ENCODE measurements around the gene WASHC2C. TPM values are rescaled to one million over a fixed set of nuclear protein-coding genes. Genes with fewer than 3 reads are reported as not detected.
"Not testable (repeated sequence)": the region's sequence is repeated elsewhere in the genome, so short reads cannot be mapped to it uniquely, and the experiment has no call there.

WASHC2C gene
- polyA plus RNA-seq, 4 donors = 15.0 to 62.2 (median 20.7) TPM

DNA sequence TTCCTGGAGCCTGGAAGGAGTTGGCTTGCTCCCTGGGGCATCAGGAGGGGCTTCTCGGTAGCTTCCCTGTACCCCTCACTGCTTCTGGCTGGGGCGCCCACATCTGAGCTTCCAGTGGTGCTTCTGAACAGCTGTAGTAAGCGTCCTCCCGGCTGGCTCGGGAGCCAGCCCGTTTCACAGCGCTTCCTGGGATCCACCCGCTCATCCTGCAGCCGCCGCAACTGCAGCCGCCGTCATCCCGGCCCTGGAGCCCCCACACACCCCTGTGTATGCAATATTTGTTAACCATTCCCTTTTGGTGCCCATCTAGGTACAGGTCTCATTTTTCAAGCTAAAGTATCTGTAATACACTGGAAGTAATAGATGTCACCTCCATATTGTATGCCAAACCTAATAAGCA, 85.9 kb downstream of the WASHC2C start:
- H3K36me3 ChIP-seq (ENCODE audit: control insufficient read depth in 3 of 3, insufficient read depth in 2 of 3, low read depth in 1 of 3, low read length in 3 of 3); H3K27me3 ChIP-seq (ENCODE audit: control insufficient read depth in 3 of 3, insufficient read depth in 3 of 3, low read length in 3 of 3); FAIRE-seq; H3K4me3 ChIP-seq (ENCODE audit: low read depth in 1 of 3, low read length in 3 of 3); DNase-seq; H3K27ac ChIP-seq (ENCODE audit: low read depth in 1 of 3, low read length in 2 of 3); H3K4me1 ChIP-seq (ENCODE audit: control insufficient read depth in 3 of 3, insufficient read depth in 2 of 3, low read depth in 1 of 3, low read length in 2 of 3); H3K9me3 ChIP-seq (ENCODE audit: control insufficient read depth in 2 of 2, insufficient read depth in 1 of 2, low read depth in 1 of 2, low read length in 1 of 2): not testable (repeated sequence)
- 79 to 85% (median 81%) methylated on average over 13 of the region's 13 CpGs for WGBS, 3 donors

DNA sequence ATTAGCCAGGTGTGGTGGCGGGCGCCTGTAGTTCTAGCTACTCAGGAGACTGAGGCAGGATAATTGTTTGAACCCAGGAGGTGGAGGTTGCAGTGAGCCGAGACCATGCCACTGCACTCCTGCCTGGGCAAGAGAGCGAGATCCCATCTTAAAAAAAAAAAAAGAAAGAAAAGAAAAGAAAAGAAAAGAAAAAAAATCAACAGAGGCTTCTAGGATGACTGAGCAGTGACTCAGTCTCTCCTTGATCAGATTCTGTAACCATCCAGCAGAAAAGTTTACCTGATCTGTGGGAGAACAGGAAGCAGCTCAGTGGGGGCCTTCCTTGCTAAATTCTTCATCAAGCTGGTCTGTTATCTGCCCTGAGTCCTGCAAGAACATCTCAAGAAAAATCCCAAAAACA, 87.1 kb downstream of the WASHC2C start:
- H3K27me3 ChIP-seq (ENCODE audit: control insufficient read depth in 3 of 3, insufficient read depth in 3 of 3, low read length in 3 of 3); H3K36me3 ChIP-seq (ENCODE audit: control insufficient read depth in 3 of 3, insufficient read depth in 2 of 3, low read depth in 1 of 3, low read length in 3 of 3); FAIRE-seq; DNase-seq; H3K4me3 ChIP-seq (ENCODE audit: low read depth in 1 of 3, low read length in 3 of 3); H3K4me1 ChIP-seq (ENCODE audit: control insufficient read depth in 3 of 3, insufficient read depth in 2 of 3, low read depth in 1 of 3, low read length in 2 of 3); H3K27ac ChIP-seq (ENCODE audit: low read depth in 1 of 3, low read length in 2 of 3): not testable (repeated sequence)
- H3K9me3 ChIP-seq (ENCODE audit: control insufficient read depth in 2 of 2, insufficient read depth in 1 of 2, low read depth in 1 of 2, low read length in 1 of 2) = peaks cover 0 to 11% of the 10 kb centered on the region in 2 donors
- whole genome bisulfite sequencing, 3 donors = 92 to 94% (median 93%) methylated on average over 4 of the region's 4 CpGs

DNA sequence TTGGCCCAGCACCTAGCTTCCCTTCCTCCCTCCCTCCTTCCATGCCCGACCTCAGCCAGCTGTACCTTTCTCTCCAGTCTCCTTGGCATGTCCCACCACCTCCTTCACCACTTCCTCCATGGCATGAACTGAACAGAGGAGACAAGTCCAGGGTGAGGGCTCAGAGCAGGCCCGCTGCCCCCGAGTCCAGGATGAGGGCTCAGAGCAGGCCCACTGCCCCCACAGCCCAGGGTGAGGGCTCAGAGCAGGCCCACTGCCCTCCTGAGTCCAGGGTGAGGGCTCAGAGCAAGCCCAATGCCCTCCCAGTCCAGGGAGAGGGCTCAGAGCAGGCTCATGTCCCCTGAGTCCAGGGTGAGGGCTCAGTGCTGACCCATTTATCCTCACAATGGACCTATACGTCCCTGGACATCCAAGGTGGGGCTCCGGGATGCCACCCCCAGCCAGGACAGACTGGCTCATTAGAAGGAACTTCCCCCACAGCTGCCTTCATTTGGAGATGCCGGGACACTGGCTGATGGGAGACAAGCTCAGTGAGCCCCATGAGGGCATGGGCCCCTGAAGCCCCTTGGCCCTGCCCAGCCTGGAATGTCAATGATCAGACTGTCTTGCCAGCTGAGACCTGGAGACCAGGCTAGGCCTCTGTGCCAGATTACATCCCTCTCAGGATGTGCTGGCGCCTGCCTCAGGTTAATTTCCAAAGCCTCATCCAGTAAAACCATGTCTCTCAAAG, 90.2 kb downstream of the WASHC2C start:
- peaks cover 0 to 11% of the 10 kb centered on the region in 2 donors for H3K9me3 ChIP-seq (ENCODE audit: control insufficient read depth in 2 of 2, insufficient read depth in 1 of 2, low read depth in 1 of 2, low read length in 1 of 2)
- H3K4me1 ChIP-seq (ENCODE audit: control insufficient read depth in 3 of 3, insufficient read depth in 2 of 3, low read depth in 1 of 3, low read length in 2 of 3) = no peaks in the 10 kb centered on the region
- no peak for FAIRE-seq
- no peak for DNase-seq
- H3K27ac ChIP-seq (ENCODE audit: low read depth in 1 of 3, low read length in 2 of 3) = no peak overlapping the region
- H3K27me3 ChIP-seq (ENCODE audit: control insufficient read depth in 3 of 3, insufficient read depth in 3 of 3, low read length in 3 of 3) = no peaks in the 10 kb centered on the region
- no peak overlapping the region for H3K4me3 ChIP-seq (ENCODE audit: low read depth in 1 of 3, low read length in 3 of 3)
- 89 to 92% (median 92%) methylated on average over 7 of the region's 7 CpGs for WGBS, 3 donors
- no peaks in the 10 kb centered on the region for H3K36me3 ChIP-seq (ENCODE audit: control insufficient read depth in 3 of 3, insufficient read depth in 2 of 3, low read depth in 1 of 3, low read length in 3 of 3)

DNA sequence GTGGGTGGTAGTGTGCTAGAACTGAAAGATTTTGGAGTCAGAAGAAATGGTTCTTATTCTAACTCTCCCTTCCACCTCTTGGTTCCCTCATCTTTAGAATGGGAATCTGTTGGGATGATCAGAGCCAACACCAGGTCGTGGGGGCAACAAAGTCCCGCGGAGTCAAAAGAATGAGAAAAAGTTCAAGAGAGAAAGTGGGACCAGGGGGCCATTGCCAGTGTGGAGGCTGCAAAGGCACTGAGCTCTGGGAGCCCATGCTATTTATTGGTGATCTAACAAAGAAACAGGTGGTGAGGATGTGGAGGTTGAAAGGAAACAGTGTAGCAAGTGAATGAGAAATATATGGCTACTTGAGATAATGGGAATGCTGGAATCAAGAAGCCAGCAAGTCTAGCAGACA, 90.8 kb downstream of the WASHC2C start:
- H3K4me1 ChIP-seq (ENCODE audit: control insufficient read depth in 3 of 3, insufficient read depth in 2 of 3, low read depth in 1 of 3, low read length in 2 of 3) = no peaks in the 10 kb centered on the region
- no peak overlapping the region for H3K27ac ChIP-seq (ENCODE audit: low read depth in 1 of 3, low read length in 2 of 3)
- DNase-seq (no peak), FAIRE-seq (no peak)
- no peaks in the 10 kb centered on the region for H3K27me3 ChIP-seq (ENCODE audit: control insufficient read depth in 3 of 3, insufficient read depth in 3 of 3, low read length in 3 of 3)
- H3K36me3 ChIP-seq (ENCODE audit: control insufficient read depth in 3 of 3, insufficient read depth in 2 of 3, low read depth in 1 of 3, low read length in 3 of 3) = no peaks in the 10 kb centered on the region
- peaks cover 0 to 11% of the 10 kb centered on the region in 2 donors for H3K9me3 ChIP-seq (ENCODE audit: control insufficient read depth in 2 of 2, insufficient read depth in 1 of 2, low read depth in 1 of 2, low read length in 1 of 2)
- H3K4me3 ChIP-seq (ENCODE audit: low read depth in 1 of 3, low read length in 3 of 3) = no peak overlapping the region
- 88 to 89% (median 89%) methylated on average over 3 of the region's 3 CpGs for WGBS, 3 donors

DNA sequence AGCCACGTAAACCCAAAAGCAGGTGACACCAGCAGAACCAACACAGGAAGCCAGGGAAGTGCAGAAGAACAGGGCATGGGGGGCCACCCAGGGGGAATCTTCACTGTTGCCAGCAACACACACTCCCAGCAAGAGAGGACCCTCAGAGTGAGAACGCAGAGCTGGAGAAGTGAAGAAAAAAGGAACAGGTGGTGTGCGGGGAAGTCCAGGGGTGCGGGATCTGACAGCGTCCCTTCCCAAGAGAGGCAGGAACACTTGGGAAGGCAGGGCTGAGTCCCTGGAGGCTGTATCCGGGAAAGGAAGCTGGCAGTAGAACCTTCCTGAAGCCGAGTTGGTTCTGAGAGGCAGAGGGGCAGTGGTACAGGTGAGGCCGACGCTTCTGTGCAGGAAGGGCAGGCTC, 92.5 kb downstream of the WASHC2C start:
- 70 to 80% (median 74%) methylated on average over 9 of the region's 9 CpGs for WGBS, 3 donors
- no peak overlapping the region for H3K4me3 ChIP-seq (ENCODE audit: low read depth in 1 of 3, low read length in 3 of 3)
- H3K9me3 ChIP-seq (ENCODE audit: control insufficient read depth in 2 of 2, insufficient read depth in 1 of 2, low read depth in 1 of 2, low read length in 1 of 2) = peaks cover 0 to 11% of the 10 kb centered on the region in 2 donors
- no peak for FAIRE-seq
- H3K36me3 ChIP-seq (ENCODE audit: control insufficient read depth in 3 of 3, insufficient read depth in 2 of 3, low read depth in 1 of 3, low read length in 3 of 3) = no peaks in the 10 kb centered on the region
- no peaks in the 10 kb centered on the region for H3K27me3 ChIP-seq (ENCODE audit: control insufficient read depth in 3 of 3, insufficient read depth in 3 of 3, low read length in 3 of 3)
- H3K4me1 ChIP-seq (ENCODE audit: control insufficient read depth in 3 of 3, insufficient read depth in 2 of 3, low read depth in 1 of 3, low read length in 2 of 3) = no peaks in the 10 kb centered on the region
- no peak overlapping the region for H3K27ac ChIP-seq (ENCODE audit: low read depth in 1 of 3, low read length in 2 of 3)
- no peak for DNase-seq

DNA sequence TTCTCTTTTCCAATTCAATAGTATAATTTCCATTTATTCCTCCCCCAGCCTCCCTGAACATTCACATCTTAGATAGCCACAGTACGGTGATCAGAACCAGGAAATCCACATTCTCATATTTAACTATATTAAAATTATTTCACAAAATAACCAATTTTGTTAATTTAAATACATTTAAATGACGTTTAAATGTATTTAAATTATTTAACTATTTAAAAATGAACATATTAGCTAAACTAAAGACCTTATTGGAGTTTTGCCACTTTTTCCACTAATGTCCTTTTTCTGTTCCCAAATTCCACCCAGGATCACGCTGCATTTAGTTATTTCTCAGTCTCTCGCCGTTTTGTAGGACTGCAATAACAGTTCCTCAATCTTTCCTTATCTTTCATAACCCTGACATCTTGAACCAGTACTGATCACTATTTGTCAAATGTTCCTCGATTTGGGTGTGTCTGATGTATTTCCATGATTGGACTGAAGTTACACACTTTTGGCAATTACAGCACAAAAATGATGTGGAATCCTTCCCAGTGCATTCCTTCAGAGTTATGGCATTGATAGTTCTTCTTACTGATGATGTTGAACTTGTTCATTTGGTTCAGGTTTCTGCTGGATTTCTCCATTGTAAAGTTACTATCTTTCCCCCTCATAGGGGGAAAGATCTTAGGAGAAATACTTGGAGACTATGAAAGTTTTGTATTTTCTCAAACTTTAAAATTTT, 93.2 kb downstream of the WASHC2C start:
- not testable (repeated sequence) for DNase-seq; FAIRE-seq; H3K27ac ChIP-seq (ENCODE audit: low read depth in 1 of 3, low read length in 2 of 3); H3K27me3 ChIP-seq (ENCODE audit: control insufficient read depth in 3 of 3, insufficient read depth in 3 of 3, low read length in 3 of 3); H3K36me3 ChIP-seq (ENCODE audit: control insufficient read depth in 3 of 3, insufficient read depth in 2 of 3, low read depth in 1 of 3, low read length in 3 of 3); H3K4me1 ChIP-seq (ENCODE audit: control insufficient read depth in 3 of 3, insufficient read depth in 2 of 3, low read depth in 1 of 3, low read length in 2 of 3); H3K4me3 ChIP-seq (ENCODE audit: low read depth in 1 of 3, low read length in 3 of 3)
- H3K9me3 ChIP-seq (ENCODE audit: control insufficient read depth in 2 of 2, insufficient read depth in 1 of 2, low read depth in 1 of 2, low read length in 1 of 2) = peaks cover 0 to 11% of the 10 kb centered on the region in 2 donors
- WGBS, 3 donors = 68 to 77% (median 76%) methylated on average over 6 of the region's 6 CpGs

DNA sequence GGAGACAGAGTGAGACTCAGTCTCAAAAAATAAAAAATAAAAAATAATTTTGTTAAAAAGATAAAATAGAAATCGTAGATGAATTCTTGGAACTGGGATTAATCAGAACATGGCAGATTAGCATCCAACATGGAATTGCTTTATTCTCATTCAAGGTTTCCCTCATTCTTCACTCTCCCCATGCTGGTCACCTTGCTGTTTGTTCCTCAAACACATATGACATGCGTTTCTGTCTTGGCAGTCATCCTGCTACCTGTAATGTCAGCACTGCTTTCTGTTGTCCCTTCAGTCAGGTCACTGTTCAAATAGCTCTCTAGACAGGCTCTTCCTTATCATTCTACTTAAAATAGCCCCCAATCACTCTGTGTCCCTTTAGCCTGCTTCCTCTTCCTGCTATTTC, 95.9 kb downstream of the WASHC2C start:
- not testable (repeated sequence) for H3K36me3 ChIP-seq (ENCODE audit: control insufficient read depth in 3 of 3, insufficient read depth in 2 of 3, low read depth in 1 of 3, low read length in 3 of 3); H3K4me1 ChIP-seq (ENCODE audit: control insufficient read depth in 3 of 3, insufficient read depth in 2 of 3, low read depth in 1 of 3, low read length in 2 of 3); H3K27me3 ChIP-seq (ENCODE audit: control insufficient read depth in 3 of 3, insufficient read depth in 3 of 3, low read length in 3 of 3); H3K9me3 ChIP-seq (ENCODE audit: control insufficient read depth in 2 of 2, insufficient read depth in 1 of 2, low read depth in 1 of 2, low read length in 1 of 2); FAIRE-seq; H3K4me3 ChIP-seq (ENCODE audit: low read depth in 1 of 3, low read length in 3 of 3); H3K27ac ChIP-seq (ENCODE audit: low read depth in 1 of 3, low read length in 2 of 3); DNase-seq
- WGBS, 3 donors = 55 to 78% (median 71%) methylated on average over 1 to 2 of the region's 2 CpGs
